ENCODE measurements around the gene CTNNA3.

Gene CTNNA3

DNA sequence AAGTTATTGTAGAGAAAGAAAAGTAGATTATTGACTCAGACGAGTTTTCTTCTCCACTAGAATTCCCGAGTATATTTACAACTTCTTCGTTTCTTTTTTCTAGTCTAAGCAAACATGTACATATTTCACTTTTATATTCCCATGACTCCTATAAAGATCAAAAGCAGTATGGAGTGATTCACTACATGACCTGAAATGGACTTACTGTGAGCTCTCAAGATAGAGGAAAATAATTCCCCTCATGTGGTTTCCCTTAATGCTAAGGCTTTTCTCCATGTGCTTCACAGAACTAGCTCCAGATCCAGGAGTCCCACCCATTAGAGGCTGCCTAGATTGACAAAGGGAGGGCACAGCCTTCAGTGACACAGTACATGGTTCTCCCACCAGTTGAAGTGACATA is 1593.2 kb downstream of the CTNNA3 start:
- H3K27ac ChIP-seq (ENCODE audit: extremely low read depth, low read depth, low read length) = no peak overlapping the region
- no peaks in the 10 kb centered on the region for H3K36me3 ChIP-seq (ENCODE audit: control insufficient read depth in 2 of 2, insufficient read depth in 1 of 2, low read length in 2 of 2)
- ChIA-PET POLR2A (no interaction called here), CTCF (no interaction called here)
- TF ChIP-seq ZNF645 (tag by site-specific recombination; IDR thresholded peaks at IDR 0.05) (no peak), ZNF211 (tag by site-specific recombination; IDR thresholded peaks at IDR 0.05; ENCODE audit: low read depth) (no peak), ZNF776 (tag by site-specific recombination; IDR thresholded peaks at IDR 0.05; ENCODE audit: borderline replicate concordance) (no peak), ZNF175 (tag by site-specific recombination; IDR thresholded peaks at IDR 0.05) (no peak), ZNF561 (tag by site-specific recombination; IDR thresholded peaks at IDR 0.05; ENCODE audit: borderline replicate concordance) (no peak), ZNF404 (tag by site-specific recombination; IDR thresholded peaks at IDR 0.05) (no peak), ZNF521 (tag by site-specific recombination; IDR thresholded peaks at IDR 0.05) (no peak)
- TF ChIP-seq, protein P1, sequence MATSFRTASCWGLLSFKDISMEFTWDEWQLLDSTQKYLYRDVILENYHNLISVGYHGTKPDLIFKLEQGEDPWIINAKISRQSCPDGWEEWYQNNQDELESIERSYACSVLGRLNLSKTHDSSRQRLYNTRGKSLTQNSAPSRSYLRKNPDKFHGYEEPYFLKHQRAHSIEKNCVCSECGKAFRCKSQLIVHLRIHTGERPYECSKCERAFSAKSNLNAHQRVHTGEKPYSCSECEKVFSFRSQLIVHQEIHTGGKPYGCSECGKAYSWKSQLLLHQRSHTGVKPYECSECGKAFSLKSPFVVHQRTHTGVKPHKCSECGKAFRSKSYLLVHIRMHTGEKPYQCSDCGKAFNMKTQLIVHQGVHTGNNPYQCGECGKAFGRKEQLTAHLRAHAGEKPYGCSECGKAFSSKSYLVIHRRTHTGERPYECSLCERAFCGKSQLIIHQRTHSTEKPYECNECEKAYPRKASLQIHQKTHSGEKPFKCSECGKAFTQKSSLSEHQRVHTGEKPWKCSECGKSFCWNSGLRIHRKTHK (tag by site-specific recombination; IDR thresholded peaks at IDR 0.05) = no peak
- TF ChIP-seq, protein P2, sequence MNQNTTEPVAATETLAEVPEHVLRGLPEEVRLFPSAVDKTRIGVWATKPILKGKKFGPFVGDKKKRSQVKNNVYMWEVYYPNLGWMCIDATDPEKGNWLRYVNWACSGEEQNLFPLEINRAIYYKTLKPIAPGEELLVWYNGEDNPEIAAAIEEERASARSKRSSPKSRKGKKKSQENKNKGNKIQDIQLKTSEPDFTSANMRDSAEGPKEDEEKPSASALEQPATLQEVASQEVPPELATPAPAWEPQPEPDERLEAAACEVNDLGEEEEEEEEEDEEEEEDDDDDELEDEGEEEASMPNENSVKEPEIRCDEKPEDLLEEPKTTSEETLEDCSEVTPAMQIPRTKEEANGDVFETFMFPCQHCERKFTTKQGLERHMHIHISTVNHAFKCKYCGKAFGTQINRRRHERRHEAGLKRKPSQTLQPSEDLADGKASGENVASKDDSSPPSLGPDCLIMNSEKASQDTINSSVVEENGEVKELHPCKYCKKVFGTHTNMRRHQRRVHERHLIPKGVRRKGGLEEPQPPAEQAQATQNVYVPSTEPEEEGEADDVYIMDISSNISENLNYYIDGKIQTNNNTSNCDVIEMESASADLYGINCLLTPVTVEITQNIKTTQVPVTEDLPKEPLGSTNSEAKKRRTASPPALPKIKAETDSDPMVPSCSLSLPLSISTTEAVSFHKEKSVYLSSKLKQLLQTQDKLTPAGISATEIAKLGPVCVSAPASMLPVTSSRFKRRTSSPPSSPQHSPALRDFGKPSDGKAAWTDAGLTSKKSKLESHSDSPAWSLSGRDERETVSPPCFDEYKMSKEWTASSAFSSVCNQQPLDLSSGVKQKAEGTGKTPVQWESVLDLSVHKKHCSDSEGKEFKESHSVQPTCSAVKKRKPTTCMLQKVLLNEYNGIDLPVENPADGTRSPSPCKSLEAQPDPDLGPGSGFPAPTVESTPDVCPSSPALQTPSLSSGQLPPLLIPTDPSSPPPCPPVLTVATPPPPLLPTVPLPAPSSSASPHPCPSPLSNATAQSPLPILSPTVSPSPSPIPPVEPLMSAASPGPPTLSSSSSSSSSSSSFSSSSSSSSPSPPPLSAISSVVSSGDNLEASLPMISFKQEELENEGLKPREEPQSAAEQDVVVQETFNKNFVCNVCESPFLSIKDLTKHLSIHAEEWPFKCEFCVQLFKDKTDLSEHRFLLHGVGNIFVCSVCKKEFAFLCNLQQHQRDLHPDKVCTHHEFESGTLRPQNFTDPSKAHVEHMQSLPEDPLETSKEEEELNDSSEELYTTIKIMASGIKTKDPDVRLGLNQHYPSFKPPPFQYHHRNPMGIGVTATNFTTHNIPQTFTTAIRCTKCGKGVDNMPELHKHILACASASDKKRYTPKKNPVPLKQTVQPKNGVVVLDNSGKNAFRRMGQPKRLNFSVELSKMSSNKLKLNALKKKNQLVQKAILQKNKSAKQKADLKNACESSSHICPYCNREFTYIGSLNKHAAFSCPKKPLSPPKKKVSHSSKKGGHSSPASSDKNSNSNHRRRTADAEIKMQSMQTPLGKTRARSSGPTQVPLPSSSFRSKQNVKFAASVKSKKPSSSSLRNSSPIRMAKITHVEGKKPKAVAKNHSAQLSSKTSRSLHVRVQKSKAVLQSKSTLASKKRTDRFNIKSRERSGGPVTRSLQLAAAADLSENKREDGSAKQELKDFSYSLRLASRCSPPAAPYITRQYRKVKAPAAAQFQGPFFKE (tag by site-specific recombination; IDR thresholded peaks at IDR 0.05; ENCODE audit: borderline replicate concordance) = no peak
- no peaks in the 10 kb centered on the region for H3K4me1 ChIP-seq (ENCODE audit: control insufficient read depth, insufficient read depth, low read length)
- H3K4me3 ChIP-seq (ENCODE audit: low read depth, low read length) = no peak overlapping the region
- H3K9me3 ChIP-seq (ENCODE audit: control insufficient read depth, insufficient read depth, low read depth, low read length) = no peaks in the 10 kb centered on the region

- H3K4me1 ChIP-seq (ENCODE audit: control insufficient read depth, insufficient read depth, low read length) = no peaks in the 10 kb centered on the region
- H3K9me3 ChIP-seq (ENCODE audit: control insufficient read depth, insufficient read depth, low read depth, low read length) = no peaks in the 10 kb centered on the region
- no peak overlapping the region for H3K4me3 ChIP-seq (ENCODE audit: low read depth, low read length)
- CTCF ChIA-PET = no interaction called here
- TF ChIP-seq AEBP2 (tag by site-specific recombination; IDR thresholded peaks at IDR 0.05; ENCODE audit: borderline replicate concordance) = no peak
- no peak for TF ChIP-seq ZNF211 (tag by site-specific recombination; IDR thresholded peaks at IDR 0.05; ENCODE audit: low read depth)
- TF ChIP-seq ZBTB10 (tag by site-specific recombination; IDR thresholded peaks at IDR 0.05) = no peak
- no peak for TF ChIP-seq ZNF837 (tag by site-specific recombination; IDR thresholded peaks at IDR 0.05)
- no peak for TF ChIP-seq ZNF610 (tag by site-specific recombination; IDR thresholded peaks at IDR 0.05; ENCODE audit: borderline replicate concordance)
- no peak for TF ChIP-seq ZNF660 (tag by site-specific recombination; IDR thresholded peaks at IDR 0.05)
- POLR2A ChIA-PET = no interaction called here
- H3K27ac ChIP-seq (ENCODE audit: extremely low read depth, low read depth, low read length) = no peak overlapping the region
- no peaks in the 10 kb centered on the region for H3K36me3 ChIP-seq (ENCODE audit: control insufficient read depth in 2 of 2, insufficient read depth in 1 of 2, low read length in 2 of 2)
These were observed 1597.2 kb downstream of the CTNNA3 start for GRCh38 chr10:66098595-66099480.
